ENCODE measurements around the gene TACR1. TPM values are rescaled to one million over a fixed set of nuclear protein-coding genes. Genes with fewer than 3 reads are reported as not detected.
"Not testable (repeated sequence)": the region's sequence is repeated elsewhere in the genome, so short reads cannot be mapped to it uniquely, and the experiment has no call there.

Gene TACR1
- total and polyA plus RNA-seq, 2 experiments from 2014 or later, result 0.13 to 0.19 TPM

DNA sequence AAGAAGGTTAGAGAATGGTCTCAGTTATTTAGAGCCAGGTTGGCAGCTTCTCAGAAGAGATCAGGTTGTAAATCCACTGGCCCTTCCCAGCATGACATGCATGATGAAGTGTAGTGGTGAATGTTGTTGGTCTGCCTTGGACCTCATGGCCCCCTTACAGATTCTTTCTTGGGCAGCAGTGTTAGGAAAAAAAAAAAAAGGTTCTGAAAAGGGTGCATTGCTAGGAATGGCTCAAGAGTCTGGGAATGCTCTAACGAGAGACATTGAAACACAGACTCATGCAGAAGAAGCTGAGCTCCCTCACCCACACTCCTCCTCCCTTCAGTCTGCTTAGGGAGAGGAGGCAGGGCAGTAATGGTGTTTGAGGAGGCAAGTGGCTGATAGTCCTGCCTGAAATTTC lies 135.4 kb downstream of the TACR1 start:
- Histone ChIP-seq H2AFZ (no peak overlapping the region), H3K9me2 (replicated peaks; ENCODE audit: insufficient read depth) (no peaks in the 10 kb centered on the region), H3K79me2 (no peaks in the 10 kb centered on the region), H4K20me1 (ENCODE audit: insufficient read depth, poor library complexity, severe bottlenecking) (no peaks in the 10 kb centered on the region), H3K27ac (no peak overlapping the region), H3K27me3 (no peaks in the 10 kb centered on the region), H3K4me3 (no peak overlapping the region), H3K4me1 (ENCODE audit: insufficient read depth) (no peaks in the 10 kb centered on the region), H3K36me3 (replicated peaks; ENCODE audit: insufficient read depth, low read depth) (no peaks in the 10 kb centered on the region), H3K9me3 (ENCODE audit: low read depth) (no peaks in the 10 kb centered on the region), H3K4me2 (no peak overlapping the region)
- no peak for DNase-seq (ENCODE audit: low spot score)
- 43% methylated on average over 1 of the region's 1 CpG for WGBS (ENCODE audit: low lambda C conversion rate, missing lambda C conversion rate)
- TF ChIP-seq EZH2phosphoT487 (IDR thresholded peaks at IDR 0.05; ENCODE audit: low read depth, severe bottlenecking, unreplicated experiment), result no peak
- TF ChIP-seq, protein P1, sequence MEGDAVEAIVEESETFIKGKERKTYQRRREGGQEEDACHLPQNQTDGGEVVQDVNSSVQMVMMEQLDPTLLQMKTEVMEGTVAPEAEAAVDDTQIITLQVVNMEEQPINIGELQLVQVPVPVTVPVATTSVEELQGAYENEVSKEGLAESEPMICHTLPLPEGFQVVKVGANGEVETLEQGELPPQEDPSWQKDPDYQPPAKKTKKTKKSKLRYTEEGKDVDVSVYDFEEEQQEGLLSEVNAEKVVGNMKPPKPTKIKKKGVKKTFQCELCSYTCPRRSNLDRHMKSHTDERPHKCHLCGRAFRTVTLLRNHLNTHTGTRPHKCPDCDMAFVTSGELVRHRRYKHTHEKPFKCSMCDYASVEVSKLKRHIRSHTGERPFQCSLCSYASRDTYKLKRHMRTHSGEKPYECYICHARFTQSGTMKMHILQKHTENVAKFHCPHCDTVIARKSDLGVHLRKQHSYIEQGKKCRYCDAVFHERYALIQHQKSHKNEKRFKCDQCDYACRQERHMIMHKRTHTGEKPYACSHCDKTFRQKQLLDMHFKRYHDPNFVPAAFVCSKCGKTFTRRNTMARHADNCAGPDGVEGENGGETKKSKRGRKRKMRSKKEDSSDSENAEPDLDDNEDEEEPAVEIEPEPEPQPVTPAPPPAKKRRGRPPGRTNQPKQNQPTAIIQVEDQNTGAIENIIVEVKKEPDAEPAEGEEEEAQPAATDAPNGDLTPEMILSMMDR (IDR thresholded peaks at IDR 0.05; ENCODE audit: poor library complexity), result no peak
- no peak for TF ChIP-seq EZH2 (IDR thresholded peaks at IDR 0.05; ENCODE audit: borderline replicate concordance)

DNA sequence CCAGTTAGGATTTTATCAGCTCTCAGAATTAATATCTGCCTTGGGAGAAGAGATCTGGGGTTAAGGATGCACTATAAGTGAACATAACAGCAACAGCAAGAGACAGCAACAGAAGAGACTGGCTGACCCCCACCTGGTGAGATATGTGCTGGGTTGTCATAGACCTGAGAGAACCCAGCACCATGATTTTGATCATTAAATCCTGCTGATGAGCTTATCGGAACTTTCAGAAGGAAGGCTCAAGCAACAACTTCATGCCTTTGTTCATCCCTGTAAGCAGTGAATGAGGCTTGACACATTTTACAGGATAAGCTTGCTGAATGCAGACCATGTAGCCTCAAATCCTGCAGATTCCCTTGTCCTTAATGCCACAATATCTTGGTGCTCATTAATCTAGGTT lies 140.9 kb downstream of the TACR1 start:
- TF ChIP-seq EZH2phosphoT487 (IDR thresholded peaks at IDR 0.05; ENCODE audit: low read depth, severe bottlenecking, unreplicated experiment), result no peak
- TF ChIP-seq EZH2 (IDR thresholded peaks at IDR 0.05; ENCODE audit: borderline replicate concordance), result no peak
- TF ChIP-seq, protein P1 (IDR thresholded peaks at IDR 0.05; ENCODE audit: poor library complexity), result no peak
- 68% methylated on average over 1 of the region's 1 CpG for WGBS (ENCODE audit: low lambda C conversion rate, missing lambda C conversion rate)
- H3K9me3 ChIP-seq (ENCODE audit: low read depth), result no peaks in the 10 kb centered on the region

DNA sequence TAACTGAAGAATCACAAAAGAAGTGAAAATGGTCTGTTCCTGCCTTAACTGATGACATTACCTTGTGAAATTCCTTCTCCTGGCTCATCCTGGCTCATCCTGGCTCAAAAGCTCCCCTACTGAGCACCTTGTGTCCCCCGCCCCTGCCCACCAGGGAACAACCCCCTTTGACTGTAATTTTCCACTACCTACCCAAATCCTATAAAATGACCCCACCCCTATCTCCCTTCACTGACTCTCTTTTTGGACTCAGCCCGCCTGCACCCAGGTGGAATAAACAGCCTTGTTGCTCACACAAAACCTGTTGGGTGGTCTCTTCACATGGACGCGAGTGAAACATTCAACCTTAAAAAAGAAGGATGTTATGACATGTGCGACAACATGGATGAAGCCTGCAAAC lies 142.2 kb downstream of the TACR1 start:
- H3K79me2 ChIP-seq; H3K9me3 ChIP-seq (ENCODE audit: low read depth); H3K27ac ChIP-seq; H2AFZ ChIP-seq; H3K36me3 ChIP-seq (replicated peaks; ENCODE audit: insufficient read depth, low read depth); H4K20me1 ChIP-seq (ENCODE audit: insufficient read depth, poor library complexity, severe bottlenecking); H3K4me3 ChIP-seq; H3K4me1 ChIP-seq (ENCODE audit: insufficient read depth); H3K4me2 ChIP-seq; DNase-seq (ENCODE audit: low spot score); H3K27me3 ChIP-seq; H3K9me2 ChIP-seq (replicated peaks; ENCODE audit: insufficient read depth): not testable (repeated sequence)
- WGBS (ENCODE audit: low lambda C conversion rate, missing lambda C conversion rate), result 83% methylated on average over 5 of the region's 5 CpGs

More for the DNA sequence above, 140.9 kb downstream of the TACR1 start:
- Histone ChIP-seq H4K20me1 (ENCODE audit: insufficient read depth, poor library complexity, severe bottlenecking) (no peaks in the 10 kb centered on the region), H2AFZ (no peak overlapping the region), H3K4me2 (no peak overlapping the region), H3K9me2 (replicated peaks; ENCODE audit: insufficient read depth) (no peaks in the 10 kb centered on the region), H3K36me3 (replicated peaks; ENCODE audit: insufficient read depth, low read depth) (no peaks in the 10 kb centered on the region), H3K27me3 (no peaks in the 10 kb centered on the region), H3K4me1 (ENCODE audit: insufficient read depth) (no peaks in the 10 kb centered on the region), H3K27ac (no peak overlapping the region), H3K79me2 (no peaks in the 10 kb centered on the region), H3K4me3 (no peak overlapping the region)
- DNase-seq (ENCODE audit: low spot score), result no peak

DNA sequence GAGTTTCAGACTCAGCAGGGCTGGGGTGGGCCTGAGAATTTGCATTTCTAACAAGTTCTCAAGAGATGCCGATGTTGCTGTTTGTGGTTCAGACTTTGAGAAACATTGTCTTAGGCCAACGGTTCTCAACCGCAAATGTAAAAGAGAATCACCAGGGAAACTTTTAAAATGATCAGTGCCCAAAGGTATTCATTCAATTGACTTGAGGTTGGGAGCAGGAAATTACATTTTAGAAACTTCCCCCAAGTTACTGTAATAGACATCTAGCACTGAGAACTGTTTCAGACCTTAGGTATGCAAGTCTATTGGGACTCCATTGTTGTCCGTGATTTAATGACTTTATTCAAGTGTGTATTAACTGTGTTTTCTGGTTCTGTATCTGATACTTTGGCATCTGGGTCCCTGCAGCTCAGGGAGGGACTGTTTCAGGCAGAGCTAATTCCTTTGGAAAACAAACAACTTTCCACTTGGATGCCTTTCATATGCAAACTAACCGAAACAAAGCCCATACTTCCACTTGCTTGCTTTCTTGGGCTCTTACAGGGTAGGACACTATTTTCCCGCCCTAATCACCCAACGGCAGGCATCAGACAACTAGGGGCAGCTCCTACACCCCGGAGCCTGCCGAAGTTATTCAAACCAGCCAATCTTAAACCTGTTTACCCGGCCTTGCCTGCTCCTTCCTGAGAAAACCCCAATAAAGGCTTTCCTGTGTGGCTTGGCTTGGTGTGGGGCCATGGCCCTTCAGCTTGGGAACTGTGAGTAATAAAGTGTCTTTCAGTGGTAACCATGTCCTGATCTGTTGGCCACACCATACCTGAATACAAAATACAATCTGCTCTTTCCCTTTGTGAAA lies 143.3 kb downstream of the TACR1 start:
- no peak overlapping the region for H2AFZ ChIP-seq
- no peaks in the 10 kb centered on the region for H3K9me3 ChIP-seq (ENCODE audit: low read depth)
- no peak overlapping the region for H3K4me2 ChIP-seq

More for the DNA sequence above, 143.3 kb downstream of the TACR1 start:
- H3K4me3 ChIP-seq, result no peak overlapping the region
- H3K9me2 ChIP-seq (replicated peaks; ENCODE audit: insufficient read depth), result no peaks in the 10 kb centered on the region
- H3K4me1 ChIP-seq (ENCODE audit: insufficient read depth), result no peaks in the 10 kb centered on the region
- WGBS (ENCODE audit: low lambda C conversion rate, missing lambda C conversion rate), result 41% methylated on average over 10 of the region's 10 CpGs
- H4K20me1 ChIP-seq (ENCODE audit: insufficient read depth, poor library complexity, severe bottlenecking), result no peaks in the 10 kb centered on the region
- no peak overlapping the region for H3K27ac ChIP-seq
- TF ChIP-seq, protein P1 (IDR thresholded peaks at IDR 0.05; ENCODE audit: poor library complexity), result no peak
- TF ChIP-seq EZH2phosphoT487 (IDR thresholded peaks at IDR 0.05; ENCODE audit: low read depth, severe bottlenecking, unreplicated experiment) (no peak), EZH2 (IDR thresholded peaks at IDR 0.05; ENCODE audit: borderline replicate concordance) (no peak)
- no peaks in the 10 kb centered on the region for H3K27me3 ChIP-seq
- no peaks in the 10 kb centered on the region for H3K36me3 ChIP-seq (replicated peaks; ENCODE audit: insufficient read depth, low read depth)
- DNase-seq (ENCODE audit: low spot score), result no peak
- no peaks in the 10 kb centered on the region for H3K79me2 ChIP-seq
